Measurements from ENCODE around the gene WNT9A.
"Not testable (repeated sequence)": the region's sequence is repeated elsewhere in the genome, so short reads cannot be mapped to it uniquely, and the experiment has no call there.

The WNT9A gene

GRCh38 chr1:227910511-227911153, 37.1 kb downstream of the WNT9A start:
- DNase-seq (ENCODE audit: low read depth, low spot score), result no peak

GRCh38 chr1:227909923-227910328, 37.8 kb downstream of the WNT9A start:
- DNase-seq (ENCODE audit: low read depth, low spot score), result not testable (repeated sequence)

GRCh38 chr1:227909188-227909587, 38.5 kb downstream of the WNT9A start:
- no peak for DNase-seq (ENCODE audit: low read depth, low spot score)

GRCh38 chr1:227908359-227908758, 39.4 kb downstream of the WNT9A start:
- no peak for DNase-seq (ENCODE audit: low read depth, low spot score)

- no peak for DNase-seq (ENCODE audit: low read depth, low spot score)
Measured at GRCh38 chr1:227907439-227908015, 40.2 kb downstream of the WNT9A start.

GRCh38 chr1:227906550-227907071, 41.1 kb downstream of the WNT9A start:
- no peak for DNase-seq (ENCODE audit: low read depth, low spot score)

GRCh38 chr1:227905573-227906487, 41.9 kb downstream of the WNT9A start:
- DNase-seq (ENCODE audit: low read depth, low spot score), result no peak

GRCh38 chr1:227904541-227905335, 43.0 kb downstream of the WNT9A start:
- no peak for DNase-seq (ENCODE audit: low read depth, low spot score)

- DNase-seq (ENCODE audit: low read depth, low spot score), result no peak
Measured at GRCh38 chr1:227903614-227904501, 43.9 kb downstream of the WNT9A start.

- DNase-seq (ENCODE audit: low read depth, low spot score), result no peak
Measured at GRCh38 chr1:227903061-227903521, 44.6 kb downstream of the WNT9A start.

GRCh38 chr1:227902641-227902990, 45.1 kb downstream of the WNT9A start:
- no peak for DNase-seq (ENCODE audit: low read depth, low spot score)

GRCh38 chr1:227901906-227902640, 45.7 kb downstream of the WNT9A start:
- no peak for DNase-seq (ENCODE audit: low read depth, low spot score)

GRCh38 chr1:227901239-227901905, 46.4 kb downstream of the WNT9A start:
- no peak for DNase-seq (ENCODE audit: low read depth, low spot score)

- no peak for DNase-seq (ENCODE audit: low read depth, low spot score)
Measured at GRCh38 chr1:227900571-227901051, 47.1 kb downstream of the WNT9A start.

- no peak for DNase-seq (ENCODE audit: low read depth, low spot score)
Measured at GRCh38 chr1:227899820-227900449, 47.8 kb downstream of the WNT9A start.

- DNase-seq (ENCODE audit: low read depth, low spot score), result no peak
Measured at GRCh38 chr1:227899141-227899819, 48.5 kb downstream of the WNT9A start.

- DNase-seq (ENCODE audit: low read depth, low spot score), result no peak
Measured at GRCh38 chr1:227898502-227899140, 49.1 kb downstream of the WNT9A start.
